ENCODE measurements around the gene HSPA1L.
"Not testable (repeated sequence)": the region's sequence is repeated elsewhere in the genome, so short reads cannot be mapped to it uniquely, and the experiment has no call there.

The HSPA1L gene

DNA sequence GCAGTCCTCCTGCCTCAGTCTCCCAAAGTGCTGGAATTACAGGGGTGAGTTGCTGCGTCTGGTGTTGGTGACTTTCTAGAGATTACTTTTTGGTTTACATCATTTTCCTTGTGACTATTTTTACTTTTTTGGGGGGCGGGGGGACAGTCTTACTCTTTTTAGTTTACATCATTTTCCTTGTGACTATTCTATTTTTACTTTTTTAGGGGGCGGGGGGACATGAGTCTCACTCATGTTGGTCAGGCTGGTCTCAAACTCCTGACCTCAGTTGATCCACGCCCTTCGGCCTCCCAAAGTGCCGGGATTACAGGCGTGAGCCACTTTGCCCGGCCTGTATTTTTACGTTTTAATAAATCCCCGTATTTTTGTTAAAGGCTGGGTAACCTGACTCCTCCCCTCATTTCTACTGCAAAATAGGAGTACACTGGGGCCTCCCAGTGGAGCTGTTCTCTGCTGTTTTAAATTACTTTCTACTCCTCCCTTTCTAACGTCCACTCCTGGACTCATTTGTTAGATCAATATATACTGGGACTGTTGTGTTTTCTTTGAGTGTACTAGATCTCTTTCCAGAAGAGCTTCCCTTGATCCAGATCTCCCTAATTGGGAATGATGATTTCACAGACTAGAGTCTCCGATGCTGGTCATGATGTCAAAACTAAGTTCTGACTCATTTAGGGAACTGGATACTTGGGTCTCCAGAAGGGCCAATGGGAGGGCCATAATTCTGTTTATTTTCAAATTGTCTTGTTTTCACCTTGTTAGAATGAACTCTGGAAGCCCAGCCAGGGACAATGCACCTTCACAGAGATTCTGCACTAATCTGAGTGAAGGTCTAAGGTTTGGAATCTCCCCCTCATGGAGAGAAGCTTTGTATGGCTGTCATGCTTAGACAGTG is 21.6 kb upstream of the HSPA1L start:
- DNase-seq = no peak

DNA sequence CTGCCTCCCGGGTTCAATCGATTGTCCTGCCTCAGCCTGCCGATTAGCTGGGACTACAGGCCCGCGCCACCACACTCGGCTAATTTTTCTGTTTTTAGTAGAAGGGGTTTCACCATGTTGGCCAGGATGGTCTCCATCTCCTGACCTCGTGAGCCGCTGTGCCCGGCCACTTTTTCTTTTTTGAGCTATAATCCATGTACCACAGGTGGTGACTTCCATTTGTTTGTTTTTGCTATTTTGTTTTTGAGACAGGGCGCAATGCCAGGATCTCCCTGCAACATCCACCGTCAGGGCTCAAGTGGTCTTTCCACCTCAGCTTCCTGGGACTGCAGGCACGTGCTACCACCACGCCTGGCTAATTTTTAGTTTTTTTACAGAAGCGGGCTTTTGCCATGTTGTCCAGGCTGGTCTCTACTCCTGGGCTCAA is 21.0 kb upstream of the HSPA1L start:
- no peak for DNase-seq

DNA sequence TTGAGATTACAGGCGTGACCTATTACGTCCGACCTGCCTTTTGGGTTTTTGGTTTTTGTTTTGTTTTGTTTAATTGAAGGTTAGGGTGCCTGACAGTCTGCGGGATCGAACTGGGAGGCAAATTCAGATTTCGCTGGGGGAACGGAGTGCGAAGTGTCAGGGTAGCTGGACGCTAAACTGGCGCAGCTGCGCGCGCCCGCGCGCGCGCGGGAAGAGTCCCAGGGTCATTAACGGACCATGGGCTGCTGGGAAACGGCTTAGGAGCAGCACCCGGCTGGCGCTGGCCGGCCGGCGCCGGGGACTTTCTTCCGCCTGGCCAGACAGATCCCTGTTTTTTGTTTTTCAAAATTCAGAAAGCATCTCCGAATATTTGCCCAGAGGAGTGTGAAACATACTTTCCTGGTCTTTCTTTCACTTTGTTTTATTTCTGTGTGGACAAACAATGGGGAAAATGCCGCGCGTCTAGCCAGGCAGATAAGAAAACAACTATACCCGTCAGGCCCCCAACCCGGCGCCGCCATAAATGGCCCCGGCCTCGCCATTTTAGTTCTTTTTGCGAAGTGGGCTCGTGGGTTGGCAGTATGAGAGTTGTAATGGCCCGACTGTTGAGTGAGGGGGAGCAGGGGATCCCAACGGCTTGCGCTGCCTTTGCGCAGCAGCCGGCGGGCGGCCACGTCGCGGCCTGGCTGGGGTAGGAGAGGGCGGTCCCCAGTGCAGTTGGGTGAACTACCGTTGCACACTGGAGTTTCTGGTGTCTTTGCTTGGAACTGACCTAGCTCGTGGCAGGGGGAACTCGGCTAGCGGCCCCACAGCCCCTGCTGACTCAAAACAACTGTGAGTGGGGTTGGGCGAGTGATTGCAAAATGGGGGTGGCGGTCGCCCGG is 19.5 kb upstream of the HSPA1L start:
- DNase-seq = peak; percentile 91

DNA sequence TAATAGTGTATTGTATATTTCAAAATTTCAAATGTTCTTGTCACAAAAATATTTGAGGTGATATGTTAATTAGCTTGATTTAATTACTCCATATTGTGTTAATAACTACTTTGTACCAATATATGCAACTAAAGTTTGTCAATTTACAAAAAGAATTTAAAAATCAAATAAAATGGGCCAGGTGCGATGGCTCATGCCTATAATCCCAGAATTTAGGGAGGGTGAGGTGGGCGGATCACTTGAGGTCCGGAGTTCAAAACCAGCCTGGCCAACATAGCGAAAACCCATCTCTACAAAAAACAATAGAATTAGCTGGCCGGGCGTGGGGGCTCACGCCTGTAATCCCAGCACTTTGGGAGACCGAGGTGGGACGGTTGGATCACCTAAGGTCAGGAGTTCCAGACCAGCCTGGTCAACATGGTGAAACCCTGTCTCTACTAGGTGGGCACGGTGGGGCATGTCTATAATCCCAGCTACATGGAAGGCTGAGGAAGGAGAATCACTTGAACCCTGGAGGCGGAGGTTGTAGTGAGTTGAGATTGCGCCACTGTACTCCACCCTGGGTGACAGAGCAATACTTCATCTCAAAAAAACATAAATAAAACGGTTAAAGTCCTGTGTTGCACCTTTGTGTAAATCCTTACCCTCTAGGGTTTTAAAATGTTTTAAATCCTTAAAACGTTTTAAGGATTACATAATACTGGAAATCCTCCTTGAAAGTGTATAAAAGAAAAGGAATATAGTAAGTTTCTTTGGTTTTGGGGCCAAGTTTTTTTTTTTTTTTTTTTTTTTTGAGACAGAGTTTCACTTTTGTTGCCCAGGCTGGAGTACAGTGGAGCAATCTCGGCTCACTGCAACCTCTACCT is 16.5 kb upstream of the HSPA1L start:
- no peak for DNase-seq

DNA sequence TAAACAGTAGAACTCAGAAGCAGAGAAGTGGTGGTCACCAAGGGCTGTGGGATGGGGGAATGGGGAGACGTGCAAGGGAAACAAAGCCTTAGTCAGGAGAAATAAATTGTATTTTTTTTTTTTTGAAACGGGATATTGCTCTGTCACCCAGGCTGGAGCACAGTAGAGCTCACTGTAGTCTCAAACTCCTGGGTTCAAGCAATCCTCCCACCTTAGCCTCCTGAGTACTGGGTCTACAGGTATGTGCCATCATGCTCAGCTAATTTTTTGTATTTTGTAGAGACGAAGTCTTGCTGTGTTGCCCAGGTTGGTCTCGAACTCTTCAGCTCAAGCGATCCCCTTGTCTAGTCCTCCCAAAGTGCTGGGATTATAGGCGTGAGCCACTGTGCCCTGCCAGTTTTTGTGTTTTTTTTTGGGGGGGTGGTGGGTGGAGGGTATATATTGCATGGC is 15.8 kb upstream of the HSPA1L start:
- DNase-seq = no peak

DNA sequence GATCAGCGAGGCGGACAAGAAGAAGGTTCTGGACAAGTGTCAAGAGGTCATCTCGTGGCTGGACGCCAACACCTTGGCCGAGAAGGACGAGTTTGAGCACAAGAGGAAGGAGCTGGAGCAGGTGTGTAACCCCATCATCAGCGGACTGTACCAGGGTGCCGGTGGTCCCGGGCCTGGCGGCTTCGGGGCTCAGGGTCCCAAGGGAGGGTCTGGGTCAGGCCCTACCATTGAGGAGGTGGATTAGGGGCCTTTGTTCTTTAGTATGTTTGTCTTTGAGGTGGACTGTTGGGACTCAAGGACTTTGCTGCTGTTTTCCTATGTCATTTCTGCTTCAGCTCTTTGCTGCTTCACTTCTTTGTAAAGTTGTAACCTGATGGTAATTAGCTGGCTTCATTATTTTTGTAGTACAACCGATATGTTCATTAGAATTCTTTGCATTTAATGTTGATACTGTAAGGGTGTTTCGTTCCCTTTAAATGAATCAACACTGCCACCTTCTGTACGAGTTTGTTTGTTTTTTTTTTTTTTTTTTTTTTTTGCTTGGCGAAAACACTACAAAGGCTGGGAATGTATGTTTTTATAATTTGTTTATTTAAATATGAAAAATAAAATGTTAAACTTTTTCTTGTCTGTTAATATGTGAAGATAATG is 14.7 kb upstream of the HSPA1L start:
- no peak for DNase-seq

DNA sequence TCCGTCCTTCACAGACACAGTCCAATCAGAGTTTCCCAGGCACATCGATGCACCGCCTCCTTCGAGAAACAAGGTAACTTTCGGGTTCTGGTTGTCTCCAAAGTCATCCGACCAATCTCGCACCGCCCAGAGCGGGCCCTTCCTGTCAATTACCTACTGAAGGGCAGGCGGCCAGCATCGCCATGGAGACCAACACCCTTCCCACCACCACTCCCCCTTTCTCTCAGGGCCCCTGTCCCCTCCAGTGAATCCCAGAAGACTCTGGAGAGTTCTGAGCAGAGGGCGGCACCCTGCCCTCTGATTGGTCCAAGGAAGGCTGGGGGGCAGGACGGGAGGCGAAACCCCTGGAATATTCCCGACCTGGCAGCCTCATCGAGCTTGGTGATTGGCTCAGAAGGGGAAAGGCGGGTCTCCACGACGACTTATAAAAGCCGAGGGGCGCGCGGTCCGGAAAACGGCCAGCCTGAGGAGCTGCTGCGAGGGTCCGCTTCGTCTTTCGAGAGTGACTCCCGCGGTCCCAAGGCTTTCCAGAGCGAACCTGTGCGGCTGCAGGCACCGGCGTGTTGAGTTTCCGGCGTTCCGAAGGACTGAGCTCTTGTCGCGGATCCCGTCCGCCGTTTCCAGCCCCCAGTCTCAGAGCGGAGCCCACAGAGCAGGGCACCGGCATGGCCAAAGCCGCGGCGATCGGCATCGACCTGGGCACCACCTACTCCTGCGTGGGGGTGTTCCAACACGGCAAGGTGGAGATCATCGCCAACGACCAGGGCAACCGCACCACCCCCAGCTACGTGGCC is 12.4 kb upstream of the HSPA1L start, which contains the start of gene HSPA1B:
HSPA1B (plus strand) TSS at position 453 of the 794 bp plus-strand sequence; CDS start at position 666, 213 bp downstream.
- DNase-seq = peak; percentile 97

DNA sequence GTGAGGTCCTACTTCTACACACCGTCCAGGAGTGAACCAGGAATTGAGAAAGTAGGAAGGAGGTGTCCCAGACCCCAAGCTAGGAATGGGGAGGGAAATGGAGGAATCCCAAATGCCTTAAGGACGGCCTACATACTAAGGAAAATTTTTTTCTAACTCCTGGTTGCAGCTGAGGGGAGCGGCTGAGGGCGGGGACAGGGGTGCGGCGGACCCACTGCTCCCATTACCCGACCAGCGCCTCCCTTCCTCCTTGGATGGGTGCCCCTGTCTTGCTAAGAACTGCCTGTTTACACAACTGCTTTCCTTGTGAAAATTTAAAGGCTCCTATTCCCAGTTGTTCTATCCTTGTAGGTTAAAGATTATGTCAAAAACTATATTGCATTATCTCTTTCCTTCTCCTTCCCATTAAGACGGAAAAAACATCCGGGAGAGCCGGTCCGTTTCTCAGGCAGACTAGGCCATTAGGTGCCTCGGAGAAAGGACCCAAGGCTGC is 11.8 kb upstream of the HSPA1L start:
- DNase-seq = no peak

DNA sequence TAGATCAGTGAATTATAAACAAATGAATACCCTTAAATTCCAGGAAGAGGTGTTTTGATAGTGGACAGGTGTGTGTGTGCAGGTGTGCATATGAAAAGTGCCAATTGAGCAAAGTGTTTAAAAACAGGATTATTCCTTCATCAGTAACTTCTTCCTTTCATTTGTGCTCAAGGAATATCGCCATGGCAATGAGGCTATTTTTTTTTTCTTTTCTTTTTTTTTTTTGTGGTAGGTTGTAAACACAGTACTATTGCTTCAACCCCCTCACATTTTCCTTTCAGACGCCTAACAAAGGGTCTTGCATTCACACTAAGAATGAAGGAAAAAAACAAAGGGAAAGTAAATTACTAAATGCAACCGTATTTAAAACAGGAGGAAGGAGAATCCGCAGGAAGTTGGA is 10.5 kb upstream of the HSPA1L start:
- no peak for DNase-seq

DNA sequence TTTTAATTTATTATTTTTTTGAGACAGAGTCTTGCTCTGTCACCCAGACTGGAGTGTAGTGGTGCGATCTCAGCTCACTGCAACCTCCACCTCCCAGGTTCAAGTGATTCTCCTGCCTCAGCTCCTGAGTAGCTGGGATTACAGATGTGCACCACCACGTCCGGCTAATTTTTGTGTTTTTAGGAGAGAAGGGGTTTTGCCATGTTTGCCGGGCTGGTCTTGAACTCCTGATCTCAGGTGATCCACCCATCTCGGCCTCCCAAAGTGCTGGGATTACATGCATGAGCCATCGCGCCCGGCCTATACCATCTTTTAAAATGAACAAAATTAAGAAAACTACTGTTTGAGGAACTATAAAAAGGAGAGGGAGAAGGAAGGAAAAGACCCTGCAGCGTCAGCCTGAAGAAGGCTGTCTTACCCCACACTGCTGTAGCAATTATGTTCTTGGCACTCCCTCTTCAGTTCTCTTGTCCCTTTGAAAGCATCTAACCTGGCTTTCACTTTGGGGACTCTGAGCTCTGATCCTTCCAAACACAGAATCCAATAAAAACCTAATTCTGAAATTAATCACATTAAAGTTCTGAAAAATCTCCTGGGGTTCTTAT is 8.6 kb upstream of the HSPA1L start:
- DNase-seq = not testable (repeated sequence)

DNA sequence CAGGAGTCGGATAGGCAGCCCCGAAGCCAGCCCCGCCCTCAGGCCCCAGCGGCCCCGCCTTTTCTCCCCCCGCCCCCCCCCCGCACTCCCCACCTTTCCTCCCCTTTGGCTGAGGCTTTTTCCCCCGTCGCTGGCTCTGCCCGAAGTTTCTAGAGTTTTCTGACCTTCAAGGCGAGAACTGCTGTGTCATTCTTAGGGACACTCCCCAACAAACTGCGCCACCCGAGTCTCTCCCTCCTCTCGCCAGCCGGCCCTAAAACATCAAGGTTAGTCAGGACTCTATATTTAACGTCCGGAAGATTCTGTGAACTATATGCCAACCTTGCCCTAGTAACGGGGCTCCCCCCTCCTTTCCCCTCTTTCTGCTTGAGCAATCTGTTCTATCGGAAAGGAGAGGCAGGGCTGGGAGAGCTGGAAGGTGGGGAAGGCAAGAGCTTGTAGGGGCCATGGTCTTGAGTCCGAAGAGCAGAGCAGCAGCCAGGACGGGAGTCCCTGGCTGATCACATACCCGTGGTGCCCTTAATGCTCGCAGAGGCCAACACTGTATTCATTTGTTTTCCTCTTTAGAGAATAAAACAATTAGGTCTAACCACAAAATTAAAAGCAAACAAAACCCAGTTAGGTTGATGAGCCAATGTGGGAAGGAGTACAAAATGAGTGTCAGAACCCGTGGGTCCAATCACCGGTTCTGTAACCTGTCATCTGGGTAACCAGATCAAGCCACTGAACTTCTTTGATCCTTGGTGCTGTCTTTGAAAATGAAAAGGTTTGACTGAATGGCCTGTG is 7.1 kb upstream of the HSPA1L start:
- no peak for DNase-seq

DNA sequence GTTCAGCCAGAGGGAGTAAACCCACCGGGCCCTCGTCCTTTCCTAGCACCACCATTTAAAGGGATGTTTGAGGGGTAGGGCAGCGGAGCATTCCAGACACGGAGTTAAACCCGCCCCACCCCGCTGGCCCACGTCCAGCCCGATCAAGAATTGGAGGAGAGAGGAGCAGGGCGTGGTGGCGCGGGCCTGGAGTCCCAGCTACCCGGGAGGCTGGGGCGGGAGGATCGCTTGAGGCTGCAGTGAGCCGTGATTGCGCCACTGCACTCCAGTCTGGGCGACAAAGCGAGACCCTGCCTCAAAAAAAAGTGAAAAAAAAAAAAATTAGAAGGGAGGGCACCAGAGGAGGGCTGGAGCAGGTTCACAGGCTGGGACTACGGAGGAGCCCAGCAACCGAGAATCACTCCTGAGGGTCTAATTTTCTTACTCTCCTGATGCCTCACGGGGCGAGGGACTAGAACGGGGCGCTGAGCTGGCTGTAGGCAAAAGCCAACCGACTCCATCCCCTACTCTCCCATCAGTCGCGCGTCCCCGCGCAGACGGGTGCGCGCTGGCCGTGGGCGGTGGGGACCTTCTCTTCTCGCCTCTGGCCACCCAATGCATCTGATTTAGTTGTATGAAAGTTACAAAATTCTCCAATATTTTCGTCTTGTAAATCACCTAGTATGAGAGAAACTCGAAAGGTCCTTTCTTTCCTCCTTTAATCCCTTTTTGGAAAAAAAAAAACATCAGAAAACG is 6.4 kb upstream of the HSPA1L start:
- DNase-seq = peak; percentile 21

DNA sequence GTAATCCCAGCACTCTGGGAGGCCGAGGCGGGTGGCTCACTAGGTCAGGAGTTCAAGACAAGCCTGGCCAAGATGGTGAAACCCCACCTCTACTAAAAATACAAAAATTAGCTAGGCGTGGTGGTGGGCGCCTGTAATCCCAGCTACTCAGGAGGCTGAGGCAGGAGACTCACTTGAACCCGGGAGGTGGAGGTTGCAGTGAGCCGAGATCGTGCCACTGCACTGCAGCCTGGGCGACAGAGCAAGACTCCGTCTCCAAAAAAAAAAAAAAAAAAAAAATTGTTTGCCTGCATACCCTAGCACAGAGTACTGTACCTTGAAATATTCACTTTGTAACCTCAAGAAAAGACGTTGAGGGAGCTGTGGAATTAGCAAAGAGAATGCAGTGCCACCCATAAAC is 5.3 kb upstream of the HSPA1L start:
- not testable (repeated sequence) for DNase-seq

DNA sequence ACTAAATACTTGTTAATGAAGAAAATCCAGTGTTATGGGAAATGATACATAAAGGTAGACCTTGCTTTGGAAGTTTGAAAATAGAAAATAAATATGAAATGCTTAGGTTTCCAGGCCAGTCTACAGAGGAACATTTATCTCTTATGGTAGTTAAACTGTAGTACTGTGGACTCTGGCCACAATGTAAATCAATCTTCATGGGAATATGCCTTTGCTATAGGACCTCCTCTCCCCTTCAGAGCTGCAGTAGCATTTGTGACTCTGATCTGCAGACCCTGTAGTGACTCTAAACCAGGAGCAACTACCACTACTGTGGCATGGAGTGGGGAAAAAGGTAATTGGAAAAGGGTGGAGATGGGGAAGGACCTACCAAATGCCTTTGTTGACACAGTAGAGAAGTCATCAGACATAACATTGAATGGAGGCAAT is 4.8 kb upstream of the HSPA1L start:
- DNase-seq = no peak

DNA sequence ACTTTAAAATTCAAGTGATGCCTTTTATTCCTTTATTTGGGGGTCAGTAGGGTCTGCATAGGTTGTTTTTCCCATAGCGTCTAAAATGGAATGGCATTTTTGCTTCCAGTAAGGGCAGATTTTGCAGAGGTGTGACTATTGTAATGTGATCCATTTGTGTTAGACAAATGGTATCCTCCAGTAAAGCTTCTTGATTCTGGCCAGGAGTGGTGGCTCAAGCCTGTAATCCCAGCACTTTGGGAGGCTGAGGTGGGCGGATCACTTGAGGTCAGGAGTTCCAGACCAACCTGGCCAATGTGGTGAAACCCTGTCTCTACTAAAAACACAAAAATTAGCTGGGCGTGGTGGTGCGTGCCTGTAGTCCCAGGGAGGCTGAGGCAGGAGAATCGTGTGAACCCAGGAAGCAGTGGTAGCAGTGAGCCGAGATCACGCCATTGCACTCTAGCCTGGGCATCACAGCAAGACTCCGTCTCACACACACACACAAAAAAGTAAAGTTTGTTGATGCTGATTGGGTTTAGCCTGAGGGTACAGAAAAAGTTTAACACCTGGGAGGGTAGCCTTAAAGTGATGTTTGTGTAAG is 2.9 kb upstream of the HSPA1L start:
- DNase-seq = not testable (repeated sequence)

DNA sequence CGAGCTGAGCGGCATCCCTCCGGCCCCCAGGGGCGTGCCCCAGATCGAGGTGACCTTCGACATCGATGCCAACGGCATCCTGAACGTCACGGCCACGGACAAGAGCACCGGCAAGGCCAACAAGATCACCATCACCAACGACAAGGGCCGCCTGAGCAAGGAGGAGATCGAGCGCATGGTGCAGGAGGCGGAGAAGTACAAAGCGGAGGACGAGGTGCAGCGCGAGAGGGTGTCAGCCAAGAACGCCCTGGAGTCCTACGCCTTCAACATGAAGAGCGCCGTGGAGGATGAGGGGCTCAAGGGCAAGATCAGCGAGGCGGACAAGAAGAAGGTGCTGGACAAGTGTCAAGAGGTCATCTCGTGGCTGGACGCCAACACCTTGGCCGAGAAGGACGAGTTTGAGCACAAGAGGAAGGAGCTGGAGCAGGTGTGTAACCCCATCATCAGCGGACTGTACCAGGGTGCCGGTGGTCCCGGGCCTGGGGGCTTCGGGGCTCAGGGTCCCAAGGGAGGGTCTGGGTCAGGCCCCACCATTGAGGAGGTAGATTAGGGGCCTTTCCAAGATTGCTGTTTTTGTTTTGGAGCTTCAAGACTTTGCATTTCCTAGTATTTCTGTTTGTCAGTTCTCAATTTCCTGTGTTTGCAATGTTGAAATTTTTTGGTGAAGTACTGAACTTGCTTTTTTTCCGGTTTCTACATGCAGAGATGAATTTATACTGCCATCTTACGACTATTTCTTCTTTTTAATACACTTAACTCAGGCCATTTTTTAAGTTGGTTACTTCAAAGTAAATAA is 2.2 kb upstream of the HSPA1L start:
- DNase-seq = not testable (repeated sequence)

DNA sequence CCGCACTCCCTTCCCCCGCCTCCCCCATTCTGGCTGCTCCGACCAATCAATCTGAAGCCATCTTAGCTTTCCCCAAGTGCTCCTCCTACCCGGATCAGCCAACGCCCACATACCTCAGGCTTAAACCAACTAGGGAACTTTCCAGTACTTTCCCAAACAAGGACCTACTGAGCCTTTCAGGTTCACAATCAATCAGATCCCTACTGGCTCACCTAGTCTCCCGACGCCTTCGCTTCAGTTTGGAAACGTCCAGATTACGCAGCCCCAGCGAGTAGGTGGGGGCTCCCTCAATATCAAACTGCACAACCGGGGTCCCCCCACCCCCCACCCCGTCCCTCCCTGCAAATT is 432 bp downstream of the HSPA1L start:
- peak; percentile 89 for DNase-seq

DNA sequence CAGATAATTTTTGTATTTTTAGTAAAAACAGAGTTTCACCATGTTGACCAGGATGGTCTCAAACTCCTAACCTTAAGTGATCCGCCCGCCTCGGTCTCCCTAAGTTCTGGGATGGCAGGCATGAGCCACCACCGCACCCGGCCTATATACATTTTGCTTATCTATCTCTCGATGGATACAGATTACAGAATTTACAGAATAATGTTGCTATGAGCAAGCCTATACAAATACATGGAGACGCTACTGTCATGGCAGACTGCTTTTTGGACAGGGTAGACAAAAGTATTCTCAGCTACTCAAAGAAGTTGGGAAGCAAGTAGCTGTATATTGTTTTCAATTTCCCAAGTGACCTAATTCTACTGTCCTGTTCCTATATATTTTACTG is 1.6 kb downstream of the HSPA1L start:
- DNase-seq = no peak
